ENCODE measurements around the gene TMEM200A.

TMEM200A gene

GRCh38 chr6:130489514-130489913, 123.7 kb downstream of the TMEM200A start:
- no peak for DNase-seq (ENCODE audit: low spot score)
